SU-DHL-6 (cell line): ENCODE measurements around the gene SCARF2.

Experiments used
- EZH2phosphoT487 ChIP-seq: fragments of 200-600 bp; sonication (generic), shearing (Covaris generic); conservative IDR thresholded peaks from 2 replicates; pipeline ENCODE4 v1.6.1; 2018; ENCODE audit warnings: mild to moderate bottlenecking, antibody characterized with exemption, low read length, moderate library complexity, mixed read lengths
- TF ChIP-seq, protein P1 (sequence below): fragments of 200-600 bp; sonication (generic); IDR thresholded peaks from one replicate; pipeline ENCODE4 v1.5.1; 2017; ENCODE audit warnings: antibody characterized with exemption, mild to moderate bottlenecking, low read length, moderate library complexity; ENCODE audit not compliant: insufficient read depth, poor library complexity, severe bottlenecking

DNA sequence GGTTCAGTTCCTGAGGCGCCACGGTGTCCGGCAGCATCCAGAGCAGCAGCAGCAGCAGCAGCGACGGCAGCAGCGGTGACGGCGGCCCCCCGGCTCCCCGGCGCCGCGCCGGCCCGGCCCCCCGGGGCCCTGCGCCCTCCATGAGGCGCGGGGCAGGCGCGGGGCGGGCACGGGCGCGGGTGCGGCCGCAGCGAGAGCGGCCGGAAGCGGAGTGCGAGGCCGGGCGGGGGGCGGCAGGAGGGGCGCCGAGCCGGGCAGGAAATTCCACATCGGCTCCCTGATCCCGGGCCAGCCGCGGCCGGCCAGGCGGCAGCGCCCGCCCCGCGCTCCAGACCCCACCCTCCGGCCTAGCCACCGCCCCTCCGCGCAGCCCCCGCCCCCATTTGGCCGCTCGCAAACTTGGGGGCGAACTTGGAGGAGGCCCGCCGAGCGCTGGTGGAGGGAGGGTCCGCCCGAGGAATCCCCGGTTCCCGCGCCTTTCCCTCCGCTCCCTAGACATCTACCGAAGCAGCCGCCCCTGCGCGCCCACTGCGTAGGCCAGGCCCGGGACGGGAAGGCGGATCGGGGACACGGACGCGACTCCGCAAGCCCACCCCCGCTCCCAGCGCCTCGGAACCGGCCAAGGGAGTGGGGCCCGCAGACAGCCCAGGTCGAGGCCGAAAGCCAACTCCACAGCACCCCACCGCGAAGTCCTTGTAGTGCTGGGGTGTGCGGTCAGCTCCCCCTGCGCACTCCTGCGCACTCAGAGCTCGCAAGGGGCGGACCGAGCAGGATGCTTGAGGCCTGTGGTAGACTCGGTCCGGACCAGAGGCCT lies at the start of gene SCARF2:
- TF ChIP-seq, protein P1, sequence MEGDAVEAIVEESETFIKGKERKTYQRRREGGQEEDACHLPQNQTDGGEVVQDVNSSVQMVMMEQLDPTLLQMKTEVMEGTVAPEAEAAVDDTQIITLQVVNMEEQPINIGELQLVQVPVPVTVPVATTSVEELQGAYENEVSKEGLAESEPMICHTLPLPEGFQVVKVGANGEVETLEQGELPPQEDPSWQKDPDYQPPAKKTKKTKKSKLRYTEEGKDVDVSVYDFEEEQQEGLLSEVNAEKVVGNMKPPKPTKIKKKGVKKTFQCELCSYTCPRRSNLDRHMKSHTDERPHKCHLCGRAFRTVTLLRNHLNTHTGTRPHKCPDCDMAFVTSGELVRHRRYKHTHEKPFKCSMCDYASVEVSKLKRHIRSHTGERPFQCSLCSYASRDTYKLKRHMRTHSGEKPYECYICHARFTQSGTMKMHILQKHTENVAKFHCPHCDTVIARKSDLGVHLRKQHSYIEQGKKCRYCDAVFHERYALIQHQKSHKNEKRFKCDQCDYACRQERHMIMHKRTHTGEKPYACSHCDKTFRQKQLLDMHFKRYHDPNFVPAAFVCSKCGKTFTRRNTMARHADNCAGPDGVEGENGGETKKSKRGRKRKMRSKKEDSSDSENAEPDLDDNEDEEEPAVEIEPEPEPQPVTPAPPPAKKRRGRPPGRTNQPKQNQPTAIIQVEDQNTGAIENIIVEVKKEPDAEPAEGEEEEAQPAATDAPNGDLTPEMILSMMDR, result no peak
- no peak for TF ChIP-seq EZH2phosphoT487
